PC-3 (cell line): Measurements from ENCODE around the gene MISP. TPM values are rescaled to one million over a fixed set of nuclear protein-coding genes. Genes with fewer than 3 reads are reported as not detected.

Experiments used
- ATAC-seq: fragments of 200-7000 bp; cut with Tn5 transposase; 2 replicates; pipeline ENCODE4 v1.9.1; 2020; ENCODE audit warnings: mild to moderate bottlenecking, moderate library complexity
- BruUV-seq: library from RNA; stranded (reverse); fragments of 400-500 nt; replicated peaks from 2 replicates; lab custom pipeline; 2021; lab: Mats Ljungman, UMichigan
- CTCF ChIA-PET: fragments of 300-600 bp; sonication (Branson Sonifier 250); formaldehyde crosslinking; loops from one replicate; lab custom pipeline; 2022; ENCODE audit warnings: antibody characterized with exemption; lab: Charles Lee
- POLR2A ChIA-PET: fragments of 300-600 bp; sonication (Branson Sonifier 250); formaldehyde crosslinking; loops from one replicate; lab custom pipeline; 2022; ENCODE audit warnings: antibody characterized with exemption; ENCODE audit not compliant: unreplicated experiment; lab: Charles Lee
- DNase-seq: peaks from one replicate; pipeline ENCODE4 v3.0.0-alpha.2; 2015
- H2AFZ ChIP-seq: fragments of 300-600 bp; sonication (generic); 2 replicates; pipeline ENCODE4 v1.6.0; 2016; ENCODE audit warnings: antibody characterized with exemption, low read length
- H3F3A ChIP-seq: fragments of 300-600 bp; sonication (generic); one replicate; pipeline ENCODE4 v1.6.0; 2017; ENCODE audit warnings: antibody characterized with exemption, low read length, control low read depth, mild to moderate bottlenecking; ENCODE audit not compliant: unreplicated experiment
- H3K27ac ChIP-seq: fragments of 300-600 bp; sonication (generic); 2 replicates; pipeline ENCODE4 v1.5.1; 2016; ENCODE audit warnings: mild to moderate bottlenecking, low read length
- H3K27me3 ChIP-seq: fragments of 300-600 bp; sonication (generic); 2 replicates; pipeline ENCODE4 v1.6.1; 2016; ENCODE audit warnings: low read length, mixed read lengths
- H3K36me3 ChIP-seq: fragments of 300-600 bp; sonication (generic); 2 replicates; pipeline ENCODE4 v1.6.1; 2016; ENCODE audit warnings: low read depth, mixed run types, low read length, mixed read lengths
- H3K4me1 ChIP-seq: fragments of 300-600 bp; sonication (generic); 2 replicates; pipeline ENCODE4 v1.5.1; 2016; ENCODE audit warnings: low read length; ENCODE audit not compliant: insufficient read depth
- H3K4me2 ChIP-seq: fragments of 300-600 bp; sonication (generic); 2 replicates; pipeline ENCODE4 v1.6.0; 2016; ENCODE audit warnings: low read length
- H3K4me3 ChIP-seq: fragments of 300-600 bp; sonication (generic); 2 replicates; pipeline ENCODE4 v1.5.1; 2016; ENCODE audit warnings: mild to moderate bottlenecking, low read length, mixed read lengths
- H3K79me2 ChIP-seq: fragments of 300-600 bp; sonication (generic); 2 replicates; pipeline ENCODE4 v1.6.1; 2017; ENCODE audit warnings: low read length, mixed read lengths
- H3K9ac ChIP-seq: fragments of 300-600 bp; sonication (generic); 2 replicates; pipeline ENCODE4 v1.6.0; 2016; ENCODE audit warnings: mild to moderate bottlenecking, low read length
- H3K9me2 ChIP-seq: fragments of 300-600 bp; sonication (generic); replicated peaks from 2 replicates; pipeline ENCODE4 v1.6.1; 2016; ENCODE audit warnings: mixed run types, low read length, mixed read lengths
- H3K9me3 ChIP-seq: fragments of 300-600 bp; sonication (generic); 2 replicates; pipeline ENCODE4 v1.6.1; 2016; ENCODE audit warnings: low read length, mixed read lengths
- H4K20me1 ChIP-seq: fragments of 300-600 bp; sonication (generic); 2 replicates; pipeline ENCODE4 v1.6.1; 2016; ENCODE audit warnings: low read length, mixed read lengths
- CTCF ChIP-seq: fragments of 300-600 bp; sonication (generic); conservative IDR thresholded peaks from 2 replicates; pipeline ENCODE4 v1.5.1; 2017; ENCODE audit warnings: antibody characterized with exemption, low read depth, mild to moderate bottlenecking, low read length
- EZH2 ChIP-seq: fragments of 300-600 bp; sonication (generic); IDR thresholded peaks from one replicate; pipeline ENCODE4 v1.6.1; 2017; ENCODE audit warnings: antibody characterized with exemption, mild to moderate bottlenecking, low read length; ENCODE audit not compliant: unreplicated experiment
- EZH2phosphoT487 ChIP-seq: fragments of 300-600 bp; sonication (generic); IDR thresholded peaks from 2 replicates; pipeline ENCODE4 v1.6.1; 2018; ENCODE audit warnings: mild to moderate bottlenecking, antibody characterized with exemption, low read length, borderline replicate concordance
- intact Hi-C: fragments of 100-400 bp; cut with micrococcal nuclease; formaldehyde crosslinking; loops from 2 replicates; pipeline ENCODE4 v1.9.0; 2023
- total RNA-seq: library from RNA; depleted of rRNA; stranded (reverse); fragments of >200 nt; gene quantifications from 2 replicates; pipeline ENCODE4 v1.2.3, GENCODE V29; 2014

Gene MISP
- total RNA-seq, 1 experiment from 2014 or later, result 115 TPM

GRCh38 chr19:725461-726089 lies 25.3 kb upstream of the MISP start:
- CTCF ChIA-PET, result no interaction called here
- Histone ChIP-seq H3K36me3 (no peaks in the 10 kb centered on the region), H4K20me1 (no peaks in the 10 kb centered on the region), H3K79me2 (no peaks in the 10 kb centered on the region), H3K27me3 (no peaks in the 10 kb centered on the region), H3K27ac (no peak overlapping the region), H3K4me1 (no peaks in the 10 kb centered on the region), H3K9me2 (no peaks in the 10 kb centered on the region), H3K4me2 (no peak overlapping the region), H3K9me3 (no peaks in the 10 kb centered on the region), H3K4me3 (no peak overlapping the region), H3K9ac (no peak overlapping the region), H2AFZ (no peak overlapping the region), H3F3A (no peaks in the 10 kb centered on the region)
- intact Hi-C loops, result no loop called here
- POLR2A ChIA-PET, result no interaction called here
- ATAC-seq, result no peak
- no peak for TF ChIP-seq EZH2phosphoT487
- no peak for TF ChIP-seq EZH2
- TF ChIP-seq CTCF, result no peak
- BruUV-seq, result no TSS peak
- no peak for DNase-seq

- Histone ChIP-seq H3K4me2 (no peak overlapping the region), H3K4me1 (no peaks in the 10 kb centered on the region), H3K9me3 (no peaks in the 10 kb centered on the region), H3K9me2 (no peaks in the 10 kb centered on the region), H3K27ac (no peak overlapping the region), H3F3A (no peaks in the 10 kb centered on the region), H3K4me3 (no peak overlapping the region), H3K79me2 (no peaks in the 10 kb centered on the region), H2AFZ (no peak overlapping the region), H4K20me1 (no peaks in the 10 kb centered on the region), H3K27me3 (no peaks in the 10 kb centered on the region), H3K9ac (no peak overlapping the region), H3K36me3 (no peaks in the 10 kb centered on the region)
- POLR2A ChIA-PET, result no interaction called here
- DNase-seq (no peak), ATAC-seq (no peak)
- CTCF ChIA-PET, result no interaction called here
- TF ChIP-seq EZH2phosphoT487 (no peak), EZH2 (no peak), CTCF (no peak)
- BruUV-seq, result no TSS peak
- intact Hi-C loops, result no loop called here
Observed at GRCh38 chr19:726993-727956, 23.6 kb upstream of the MISP start.
